Right lobe of liver (tissue), 4 donors: ENCODE data around the gene NUBPL.

ENCODE experiments used
- POLR2A ChIP-seq: fragments of 450-650 bp; IDR thresholded peaks from one replicate; pipeline ENCODE4 v1.6.1; 2017; ENCODE audit warnings: antibody characterized with exemption, mild to moderate bottlenecking
- TF ChIP-seq, protein P1 (sequence below), 4 donors: fragments of 200-600 bp in 3 of 4; fragments of 450-650 bp in 1 of 4; IDR thresholded peaks; one replicate each; pipeline versions ENCODE4 v1.5.1 to v1.8.0; 2016 to 2022; ENCODE audit warnings: antibody characterized with exemption in 4 of 4, mild to moderate bottlenecking in 2 of 4
- donor health status: DM: no; HTN: no; CAD: no.
- donor health status: DM: no; HTN: no; CAD: no.
- donor health status: DM: no; HTN: yes; CAD: no.

DNA sequence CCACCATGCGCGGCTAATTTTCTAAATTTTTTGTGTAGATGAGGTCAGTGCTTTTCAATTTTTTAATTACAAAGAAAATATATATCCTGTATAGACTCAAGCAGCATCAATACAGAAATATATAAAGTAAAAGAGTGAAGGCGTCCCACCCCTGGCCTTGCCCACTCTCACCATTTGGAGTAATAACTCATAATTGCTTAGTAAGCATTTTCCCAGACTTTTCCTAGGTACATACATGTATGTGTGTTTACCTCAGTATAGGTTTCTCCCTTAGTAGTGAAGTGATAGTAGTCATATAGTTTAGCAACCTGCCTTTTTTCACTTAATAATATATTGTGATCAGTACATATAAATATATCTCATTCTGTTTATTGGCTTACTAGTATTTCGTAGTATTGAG, 200.1 kb downstream of the NUBPL start:
- TF ChIP-seq, protein P1, sequence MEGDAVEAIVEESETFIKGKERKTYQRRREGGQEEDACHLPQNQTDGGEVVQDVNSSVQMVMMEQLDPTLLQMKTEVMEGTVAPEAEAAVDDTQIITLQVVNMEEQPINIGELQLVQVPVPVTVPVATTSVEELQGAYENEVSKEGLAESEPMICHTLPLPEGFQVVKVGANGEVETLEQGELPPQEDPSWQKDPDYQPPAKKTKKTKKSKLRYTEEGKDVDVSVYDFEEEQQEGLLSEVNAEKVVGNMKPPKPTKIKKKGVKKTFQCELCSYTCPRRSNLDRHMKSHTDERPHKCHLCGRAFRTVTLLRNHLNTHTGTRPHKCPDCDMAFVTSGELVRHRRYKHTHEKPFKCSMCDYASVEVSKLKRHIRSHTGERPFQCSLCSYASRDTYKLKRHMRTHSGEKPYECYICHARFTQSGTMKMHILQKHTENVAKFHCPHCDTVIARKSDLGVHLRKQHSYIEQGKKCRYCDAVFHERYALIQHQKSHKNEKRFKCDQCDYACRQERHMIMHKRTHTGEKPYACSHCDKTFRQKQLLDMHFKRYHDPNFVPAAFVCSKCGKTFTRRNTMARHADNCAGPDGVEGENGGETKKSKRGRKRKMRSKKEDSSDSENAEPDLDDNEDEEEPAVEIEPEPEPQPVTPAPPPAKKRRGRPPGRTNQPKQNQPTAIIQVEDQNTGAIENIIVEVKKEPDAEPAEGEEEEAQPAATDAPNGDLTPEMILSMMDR (IDR thresholded peaks at IDR 0.05), result no peak
- TF ChIP-seq POLR2A, result no peak
